NCI-H2081 treated with DMSO at 0.1 percent for 48 hours (cell line): Measurements from ENCODE around the gene LRRC28.

ENCODE experiments used
- DNase-seq: peaks from one replicate; lab custom pipeline; 2025; lab: John Stamatoyannopoulos, UW

Gene LRRC28

GRCh38 chr15:99343208-99343607, 91.9 kb downstream of the LRRC28 start:
- no peak for DNase-seq

DNA sequence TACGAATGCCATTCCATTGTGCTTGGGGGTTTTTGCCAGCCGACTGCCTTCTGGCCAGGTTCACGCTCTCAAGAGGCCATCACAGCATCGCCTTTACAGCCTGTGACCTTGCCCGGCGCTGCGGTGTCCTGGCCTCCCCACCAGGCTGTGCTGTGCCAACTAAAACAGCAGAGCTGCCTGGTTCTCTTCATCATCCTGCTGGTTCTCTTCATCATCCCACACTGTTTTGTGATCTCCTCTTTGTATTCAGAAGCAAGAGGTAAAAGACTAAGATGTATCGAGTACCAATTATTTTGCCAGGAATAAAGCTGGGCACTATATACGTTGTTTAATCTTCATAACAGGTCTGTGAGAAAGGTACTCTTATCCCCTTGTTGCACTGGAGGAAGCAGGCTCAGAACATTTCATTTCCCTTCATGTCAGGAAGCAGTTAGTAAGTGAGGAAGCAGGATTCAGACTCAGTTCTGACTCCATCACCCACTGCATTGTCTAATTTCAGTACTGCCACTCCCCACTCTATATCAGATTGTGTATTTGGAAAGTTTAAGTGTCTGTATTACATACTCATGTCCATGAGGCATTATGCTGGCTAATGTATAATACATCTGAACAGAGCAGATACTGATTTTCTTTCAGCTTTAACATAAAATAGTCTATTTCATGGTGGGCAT, 92.7 kb downstream of the LRRC28 start:
- DNase-seq, result no peak

- DNase-seq, result no peak
Observed at GRCh38 chr15:99344639-99345038, 93.4 kb downstream of the LRRC28 start.

DNA sequence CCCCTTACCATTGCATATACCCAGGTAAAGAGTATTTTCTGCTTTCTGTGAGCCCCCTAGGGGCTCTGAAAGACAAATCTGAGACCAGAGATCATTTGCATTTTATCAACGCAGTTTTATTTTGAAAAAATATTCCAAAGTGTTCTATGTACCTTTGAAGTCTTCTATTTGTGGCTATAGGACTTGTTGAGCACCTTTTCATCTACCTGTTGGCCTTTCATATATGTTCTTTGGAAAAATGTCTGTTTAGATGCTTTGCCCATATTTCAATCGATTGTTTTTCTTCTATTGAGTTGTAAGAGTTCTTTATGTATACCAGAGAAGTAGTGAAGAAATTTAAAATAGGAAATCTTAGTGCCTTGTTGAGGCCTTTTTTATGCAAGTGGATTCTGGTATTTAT, 94.0 kb downstream of the LRRC28 start:
- DNase-seq, result no peak

DNA sequence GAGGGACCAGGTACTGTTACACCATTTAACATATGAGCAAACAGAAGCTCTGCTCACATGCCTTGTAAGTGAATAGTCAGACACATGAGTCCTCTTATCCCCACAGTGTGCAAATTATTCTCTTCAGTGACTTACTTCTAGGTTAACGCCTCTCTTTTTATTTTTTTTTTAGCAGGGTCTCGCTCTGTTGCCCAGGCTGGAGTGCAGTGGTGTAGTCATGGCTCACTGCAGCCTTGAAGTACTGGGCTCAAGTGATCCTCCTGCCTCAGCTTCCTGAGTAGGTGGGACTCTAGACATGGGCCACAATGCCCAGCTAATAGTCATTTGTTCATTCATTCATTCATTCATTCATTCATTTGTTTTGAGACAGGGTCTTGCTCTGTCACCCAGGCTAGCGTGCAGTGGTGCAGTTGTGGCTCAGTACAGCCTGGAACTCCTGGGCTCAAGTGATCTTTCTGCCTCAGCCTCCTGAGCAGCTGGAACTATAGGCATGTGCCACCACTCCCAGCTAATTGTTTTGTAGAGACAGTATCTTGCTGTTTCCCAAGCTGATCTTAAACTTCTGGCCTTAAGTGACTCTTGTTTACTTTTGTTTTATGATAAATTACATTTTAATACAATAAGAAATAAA, 94.7 kb downstream of the LRRC28 start:
- no peak for DNase-seq

DNA sequence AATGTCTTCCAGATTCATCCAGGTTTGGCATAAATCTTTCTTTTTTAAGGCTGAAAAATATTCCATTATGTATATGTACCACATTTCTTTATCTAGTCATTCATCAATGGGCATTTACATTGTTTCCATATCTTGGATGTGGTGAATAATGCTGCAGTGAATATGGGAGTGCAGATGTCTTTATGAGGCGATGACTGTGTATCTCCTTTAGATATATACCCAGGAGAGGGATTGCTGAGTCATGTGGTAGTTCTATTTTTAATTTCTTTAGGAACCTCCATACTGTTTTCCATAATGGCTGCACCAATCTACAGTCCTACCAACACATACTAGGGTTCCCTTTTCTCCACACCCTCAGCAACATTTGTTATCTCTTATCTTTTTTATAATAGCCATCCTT, 96.3 kb downstream of the LRRC28 start:
- no peak for DNase-seq

DNA sequence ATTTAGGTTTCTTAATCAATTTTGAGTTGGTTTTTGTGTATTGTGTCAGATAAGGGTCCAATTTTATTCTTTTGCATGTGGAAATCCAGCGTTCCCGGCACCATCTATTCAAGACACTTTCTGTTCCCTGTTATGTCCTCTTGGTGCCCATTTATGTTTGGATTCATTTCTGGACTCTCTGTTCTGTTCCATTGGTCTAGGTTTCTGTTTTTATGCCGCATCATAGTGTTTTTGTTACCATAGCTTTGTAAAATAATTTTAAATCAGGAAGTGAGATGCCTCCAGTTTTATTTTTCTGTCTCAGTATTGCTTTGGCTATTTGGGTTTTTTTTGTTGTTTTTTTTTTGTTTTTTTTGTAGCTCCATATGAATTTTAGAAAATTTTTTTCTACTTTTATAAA, 97.1 kb downstream of the LRRC28 start:
- DNase-seq, result no peak

- DNase-seq, result no peak
Observed at GRCh38 chr15:99350408-99350807, 99.1 kb downstream of the LRRC28 start.

- DNase-seq, result no peak
Observed at GRCh38 chr15:99359769-99360168, 108.5 kb downstream of the LRRC28 start.

DNA sequence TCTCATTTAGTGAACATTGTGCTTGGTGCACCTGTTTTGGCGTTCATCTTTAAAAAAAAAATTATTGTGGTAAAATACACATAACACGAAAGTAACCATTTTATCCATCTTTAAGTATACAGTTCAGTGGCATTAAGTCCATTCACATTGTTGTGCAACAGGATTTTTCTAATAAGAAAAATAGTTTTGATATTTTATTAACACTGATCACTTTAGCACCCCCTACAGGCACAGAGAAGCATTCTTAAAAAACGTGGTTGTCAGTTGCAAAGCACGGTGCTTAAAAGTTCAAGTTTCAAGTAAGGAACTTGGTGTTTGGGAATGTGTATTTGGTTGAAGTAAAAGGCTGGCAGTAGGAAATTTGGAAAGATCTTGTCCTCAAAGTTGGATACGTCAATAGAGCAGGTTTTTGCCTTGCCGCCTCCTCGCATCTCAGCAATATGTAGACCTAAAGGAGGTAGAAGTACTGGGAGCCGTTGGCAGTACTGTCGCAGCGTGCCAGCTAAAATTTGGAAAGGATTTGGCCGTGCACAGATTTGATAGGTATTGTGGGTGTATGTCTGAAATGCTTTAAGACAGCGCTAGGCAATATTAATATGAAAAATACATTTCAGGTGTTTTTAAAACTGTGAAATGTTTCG, 110.4 kb downstream of the LRRC28 start:
- no peak for DNase-seq

GRCh38 chr15:99365242-99365641, 114.0 kb downstream of the LRRC28 start:
- no peak for DNase-seq

DNA sequence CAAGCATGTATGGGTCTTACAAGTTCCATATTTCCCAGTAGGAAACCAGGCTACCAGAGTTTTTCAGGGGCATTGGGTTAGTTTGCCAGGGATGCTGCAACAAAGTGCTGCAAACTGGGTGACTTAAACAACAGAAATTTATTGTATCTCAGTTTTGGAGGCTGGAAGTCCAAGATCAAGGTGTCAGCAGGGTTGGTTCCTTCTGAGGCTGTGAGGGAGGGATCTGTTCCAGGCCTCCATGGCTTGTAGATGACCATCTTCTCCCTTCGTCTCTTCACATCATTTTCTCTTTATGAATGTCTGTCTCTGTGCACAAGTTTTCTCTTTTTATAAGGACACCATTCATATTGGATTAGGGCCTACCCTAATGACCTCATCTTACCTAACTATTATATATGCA, 114.7 kb downstream of the LRRC28 start:
- no peak for DNase-seq

- no peak for DNase-seq
Observed at GRCh38 chr15:99368743-99369142, 117.5 kb downstream of the LRRC28 start.

DNA sequence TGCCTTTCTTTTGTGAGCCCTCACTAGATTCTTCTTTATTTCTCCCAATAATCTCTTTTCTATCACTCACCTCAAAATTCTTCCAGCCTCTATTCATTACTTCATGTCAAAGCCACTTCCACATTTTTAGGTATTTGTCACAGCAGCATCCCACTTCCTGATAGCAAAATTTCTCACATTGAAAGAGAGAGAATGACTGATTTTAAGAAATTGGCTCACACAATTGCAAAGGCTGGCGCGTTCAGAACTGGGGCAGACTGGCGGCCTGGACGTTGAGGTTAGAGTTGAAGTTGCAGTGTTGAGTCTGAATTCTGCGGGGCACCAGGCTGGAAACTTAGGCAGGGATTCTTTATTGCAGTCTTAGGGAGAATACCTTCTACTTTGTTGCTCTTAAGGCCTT, 117.9 kb downstream of the LRRC28 start:
- no peak for DNase-seq

GRCh38 chr15:99371180-99372103, 120.2 kb downstream of the LRRC28 start:
- no peak for DNase-seq

- no peak for DNase-seq
Observed at GRCh38 chr15:99385005-99385669, 133.9 kb downstream of the LRRC28 start.

GRCh38 chr15:99385865-99386264, 134.6 kb downstream of the LRRC28 start:
- DNase-seq, result no peak

- no peak for DNase-seq
Observed at GRCh38 chr15:99386391-99386790, 135.1 kb downstream of the LRRC28 start.

- no peak for DNase-seq
Observed at GRCh38 chr15:99387421-99388168, 136.3 kb downstream of the LRRC28 start.

DNA sequence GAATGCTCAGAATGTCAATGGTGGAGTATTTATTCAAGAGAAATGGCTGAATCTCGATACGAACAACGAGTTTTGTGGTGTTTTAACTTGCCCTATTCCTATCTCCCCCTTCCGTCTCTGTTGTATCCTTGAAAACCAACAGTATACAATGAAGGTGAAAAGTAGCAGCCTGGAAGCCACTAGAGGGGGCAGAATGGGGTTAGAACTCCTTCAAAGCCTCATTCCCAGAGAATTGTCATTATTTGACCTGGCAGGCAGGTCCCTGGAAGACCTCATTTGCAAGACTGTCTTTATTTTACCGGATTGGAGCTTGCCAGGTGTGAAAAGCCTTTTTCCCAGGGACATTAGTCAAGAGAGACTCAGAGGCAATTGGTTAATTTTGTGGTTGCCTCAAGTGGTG, 139.4 kb downstream of the LRRC28 start:
- DNase-seq, result no peak

- DNase-seq, result no peak
Observed at GRCh38 chr15:99393641-99394040, 142.4 kb downstream of the LRRC28 start.
